WTC11 (cell line): ENCODE results near the gene NSG1. TPM values are rescaled to one million over a fixed set of nuclear protein-coding genes. Genes with fewer than 3 reads are reported as not detected.

ENCODE experiments used
- total RNA-seq: library from RNA; stranded (reverse); gene quantifications from 3 replicates; pipeline ENCODE4 v1.2.3, GENCODE V29; 2021

The NSG1 gene
- total RNA-seq, 1 experiment from 2014 or later: 24.2 TPM

Other genes with a start within 250 kb of the NSG1 start
- gene OTOP1, start 160.2 kb upstream of the NSG1 start, total RNA-seq: not detected in 3 replicates
- gene TMEM128, start 138.9 kb upstream of the NSG1 start, total RNA-seq: 21.1 to 26.5 TPM (median 25.4 TPM) in 3 replicates
- gene LYAR, start 96.9 kb upstream of the NSG1 start, total RNA-seq: 32.1 to 36.8 TPM (median 34.1 TPM) in 3 replicates
- gene ZBTB49, start 96.9 kb upstream of the NSG1 start, total RNA-seq: 4.4 to 7.4 TPM (median 5.6 TPM) in 3 replicates
- gene STX18, start 154.9 kb downstream of the NSG1 start, total RNA-seq: 14.1 to 16.9 TPM (median 16.7 TPM) in 3 replicates